K562 (cell line): Measurements from ENCODE around the gene CLIC2. TPM values are rescaled to one million over a fixed set of nuclear protein-coding genes. Genes with fewer than 3 reads are reported as not detected.
A peak's percentile ranks its signal among the peaks of the same experiment; 100 is the strongest.

Source experiments
- ATAC-seq: fragments of 200-7000 bp; cut with Tn5 transposase; 3 replicates; pipeline ENCODE4 v1.9.1; 2020; ENCODE audit warnings: moderate library complexity
- BruUV-seq: library from RNA; stranded (reverse); fragments of 400-500 nt; replicated peaks from 2 replicates; lab custom pipeline; 2021; lab: Mats Ljungman, UMichigan
- CTCF ChIA-PET: fragments of 300-600 bp; formaldehyde crosslinking; extraction: SDS; loops from one replicate; lab custom pipeline; 2021; ENCODE audit warnings: low intra/inter-chr PET ratio; lab: Yijun Ruan, JAX
- POLR2A ChIA-PET: fragments of 300-600, 350-650 bp; sonication (Branson Sonifier 250); formaldehyde crosslinking; extraction: SDS; loops from one replicate; lab custom pipeline; 2021; ENCODE audit warnings: antibody characterized with exemption, inconsistent platforms; lab: Yijun Ruan, JAX
- DNase-seq, 4 experiments: peaks; one replicate each; pipeline versions ENCODE4 v3.0.0 to v3.0.0-alpha.2; 2011 to 2018; ENCODE audit warnings: low spot score in 3 of 4, mixed read lengths in 3 of 4; ENCODE audit errors: extremely low read depth in 1 of 4
- FAIRE-seq: peaks from 2 replicates; lab custom pipeline; 2011; peaks lifted over from hg19 to GRCh38; lab: Jason Lieb, UNC
- H2AFZ ChIP-seq: 2 replicates; pipeline ENCODE4 v1.6.0; 2011; ENCODE audit warnings: low read depth, low read length, control low read depth, inconsistent platforms
- H3K27ac ChIP-seq: fragments of 200-600 bp; 3 replicates; pipeline ENCODE4 v1.8.0; 2011; ENCODE audit warnings: low read depth, mild to moderate bottlenecking, control low read depth, inconsistent platforms, low read length, moderate library complexity, mixed read lengths; ENCODE audit errors: extremely low read depth
- H3K27me3 ChIP-seq, 2 experiments: fragments of 300-600 bp in 1 of 2; 2 replicates in 1 of 2; 3 replicates in 1 of 2; pipeline versions ENCODE4 v1.6.0 to v1.8.0; 2011; ENCODE audit warnings: inconsistent platforms in 2 of 2, low read length in 2 of 2, mild to moderate bottlenecking in 1 of 2, mixed read lengths in 1 of 2, moderate library complexity in 1 of 2; ENCODE audit not compliant: control insufficient read depth in 2 of 2, insufficient read depth in 2 of 2
- H3K36me3 ChIP-seq: fragments of 300-600 bp; 3 replicates; pipeline ENCODE4 v1.8.0; 2011; ENCODE audit warnings: mild to moderate bottlenecking, low read length, inconsistent platforms; ENCODE audit not compliant: control insufficient read depth, insufficient read depth
- H3K4me1 ChIP-seq, 2 experiments: fragments of 200-600 bp in 1 of 2; replicated peaks in 1 of 2; 2 replicates in 1 of 2; 3 replicates in 1 of 2; pipeline versions ENCODE4 v1.5.1 to v1.8.0; 2011; ENCODE audit warnings: inconsistent platforms in 2 of 2, low read length in 2 of 2, mild to moderate bottlenecking in 1 of 2, mixed read lengths in 1 of 2, moderate library complexity in 1 of 2; ENCODE audit not compliant: control insufficient read depth in 2 of 2, insufficient read depth in 2 of 2
- H3K4me2 ChIP-seq: 2 replicates; pipeline ENCODE4 v1.6.1; 2011; ENCODE audit warnings: low read length, control low read depth, inconsistent platforms, mixed read lengths; ENCODE audit not compliant: insufficient read depth
- H3K4me3 ChIP-seq: fragments of 200-600 bp; sonication (generic), shearing (Covaris generic); 2 replicates; pipeline ENCODE4 v1.5.1; 2016; ENCODE audit warnings: control low read depth, inconsistent platforms
- H3K79me2 ChIP-seq: fragments of 200-600 bp; 3 replicates; pipeline ENCODE4 v1.8.0; 2011; ENCODE audit warnings: low read length, inconsistent platforms; ENCODE audit not compliant: control insufficient read depth, insufficient read depth
- H3K9ac ChIP-seq, 2 experiments: 2 replicates each; pipeline versions ENCODE4 v1.6.0 to v1.6.1; 2011; ENCODE audit warnings: low read depth in 2 of 2, low read length in 2 of 2, control low read depth in 1 of 2, inconsistent platforms in 1 of 2, mild to moderate bottlenecking in 1 of 2, mixed read lengths in 1 of 2; ENCODE audit not compliant: insufficient read depth in 1 of 2
- H3K9me1 ChIP-seq: one replicate; pipeline ENCODE4 v1.6.0; 2011; ENCODE audit warnings: inconsistent platforms, mild to moderate bottlenecking, low read length, moderate library complexity; ENCODE audit not compliant: control insufficient read depth, insufficient read depth
- H3K9me3 ChIP-seq: replicated peaks from 2 replicates; pipeline ENCODE4 v1.5.1; 2011; ENCODE audit warnings: low read depth, low read length, inconsistent platforms; ENCODE audit not compliant: control insufficient read depth, insufficient read depth
- H4K20me1 ChIP-seq: replicated peaks from 2 replicates; pipeline ENCODE4 v1.6.1; 2011; ENCODE audit warnings: low read length, inconsistent platforms, mixed read lengths; ENCODE audit not compliant: control insufficient read depth, insufficient read depth
- CTCF ChIP-seq, 3 experiments: IDR thresholded peaks in 2 of 3; conservative IDR thresholded peaks in 1 of 3; 2 replicates each; pipeline ENCODE4 v1.5.1; 2011 to 2012; ENCODE audit warnings: low read length in 3 of 3, mild to moderate bottlenecking in 3 of 3, control low read depth in 2 of 3, improper control_type of control experiment in 1 of 3, inconsistent platforms in 1 of 3, low read depth in 1 of 3, mixed read lengths in 1 of 3, moderate library complexity in 1 of 3; ENCODE audit not compliant: insufficient read depth in 2 of 3
- DLX4 ChIP-seq: fragments of 250-450 bp; sonication (Bioruptor Pico); IDR thresholded peaks from 2 replicates; pipeline ENCODE4 v1.6.1; 2021; ENCODE audit warnings: mild to moderate bottlenecking
- ETS1 ChIP-seq: conservative IDR thresholded peaks from 2 replicates; pipeline ENCODE4 v1.6.1; 2011; ENCODE audit warnings: low read depth, mild to moderate bottlenecking, low read length; ENCODE audit not compliant: control insufficient read depth
- HDAC1 ChIP-seq, 2 experiments: fragments of 450-650 bp; IDR thresholded peaks; 2 replicates each; pipeline ENCODE4 v1.6.1; 2016 to 2017; ENCODE audit warnings: inconsistent platforms in 1 of 2, mild to moderate bottlenecking in 1 of 2, moderate library complexity in 1 of 2
- HDAC2 ChIP-seq: fragments of 450-650 bp; IDR thresholded peaks from 2 replicates; pipeline ENCODE4 v1.6.1; 2016; ENCODE audit warnings: mild to moderate bottlenecking
- HDAC8 ChIP-seq: fragments of 450-650 bp; IDR thresholded peaks from 2 replicates; pipeline ENCODE4 v1.6.1; 2016; ENCODE audit warnings: mild to moderate bottlenecking, missing genetic modification characterization, moderate library complexity, missing compliant biosample characterization
- KLF6 ChIP-seq: fragments of 250-450 bp; sonication (Bioruptor Pico); IDR thresholded peaks from 2 replicates; pipeline ENCODE4 v1.4.0; 2020; ENCODE audit warnings: mild to moderate bottlenecking, moderate library complexity, borderline replicate concordance
- MAFG ChIP-seq: fragments of 450-650 bp; conservative IDR thresholded peaks from 2 replicates; pipeline ENCODE4 v1.6.1; 2016; ENCODE audit warnings: missing genetic modification characterization, missing compliant biosample characterization
- MAZ ChIP-seq, 2 experiments: fragments of 450-650 bp in 1 of 2; sonication (generic) in 1 of 2; formaldehyde crosslinking; IDR thresholded peaks in 1 of 2; conservative IDR thresholded peaks in 1 of 2; 2 replicates each; pipeline versions ENCODE4 v1.4.0 to v1.5.0; 2020; ENCODE audit warnings: mild to moderate bottlenecking in 1 of 2, missing genetic modification reagents in 1 of 2
- NFE2 ChIP-seq: IDR thresholded peaks from 2 replicates; pipeline ENCODE4 v1.6.1; 2014; ENCODE audit warnings: antibody characterized with exemption, low read depth
- NFXL1 ChIP-seq: fragments of 450-650 bp; formaldehyde crosslinking; IDR thresholded peaks from 2 replicates; pipeline ENCODE4 v1.4.0; 2021; ENCODE audit warnings: mild to moderate bottlenecking
- NR2C1 ChIP-seq, 2 experiments: fragments of 450-650 bp; IDR thresholded peaks; 2 replicates each; pipeline ENCODE4 v1.6.1; 2017; ENCODE audit warnings: mild to moderate bottlenecking in 2 of 2, antibody characterized with exemption in 1 of 2, inconsistent platforms in 1 of 2, missing compliant biosample characterization in 1 of 2, missing genetic modification characterization in 1 of 2
- PKNOX1 ChIP-seq: fragments of 450-650 bp; IDR thresholded peaks from 2 replicates; pipeline ENCODE4 v1.6.1; 2016
- SIRT6 ChIP-seq: IDR thresholded peaks from one replicate; pipeline ENCODE4 v1.6.1; 2012; ENCODE audit warnings: low read depth, mild to moderate bottlenecking, control low read depth, inconsistent platforms, low read length, moderate library complexity
- TSC22D4 ChIP-seq: fragments of 450-650 bp; IDR thresholded peaks from 2 replicates; pipeline ENCODE4 v1.6.1; 2016; ENCODE audit warnings: missing genetic modification characterization, missing biosample characterization, control low read depth
- ZNF212 ChIP-seq: fragments of 450-650 bp; formaldehyde crosslinking; IDR thresholded peaks from 2 replicates; pipeline ENCODE4 v1.4.0; 2020; ENCODE audit warnings: mild to moderate bottlenecking
- ZNF316 ChIP-seq: fragments of 450-650 bp; IDR thresholded peaks from 2 replicates; pipeline ENCODE4 v1.6.1; 2016
- ZNF408 ChIP-seq: fragments of 250-450 bp; sonication (Bioruptor Pico); IDR thresholded peaks from 2 replicates; pipeline ENCODE4 v1.4.0; 2020; ENCODE audit warnings: low read depth, mild to moderate bottlenecking, moderate library complexity
- ZNF76 ChIP-seq: fragments of 250-450 bp; sonication (Bioruptor Pico); IDR thresholded peaks from 2 replicates; pipeline ENCODE4 v1.4.0; 2020; ENCODE audit warnings: mild to moderate bottlenecking, moderate library complexity, borderline replicate concordance
- WGBS: fragments of 100-300 bp; shearing (Covaris generic); methylation state at CpG from one replicate; pipeline ENCODE4 v1.1.6; 2016; ENCODE audit warnings: low coverage, mixed read lengths; ENCODE audit not compliant: insufficient coverage; ENCODE audit errors: missing lambda C conversion rate; 5-methylcytosine and 5-hydroxymethylcytosine counted together
- in situ Hi-C: fragments of 300-500 bp; cut with MboI; formaldehyde crosslinking; loops from 4 replicates; pipeline ENCODE4 v1.15.0; 2018; ENCODE audit warnings: inconsistent platforms, mixed read lengths
- intact Hi-C: fragments of 100-400 bp; cut with micrococcal nuclease; formaldehyde crosslinking; loops from 2 replicates; pipeline ENCODE4 v1.14.2; 2022
- polyA plus RNA-seq, 8 experiments: library from polyadenylated mRNA; depleted of rRNA in 4 of 8; stranded (reverse) in 5 of 8; unstranded in 3 of 8; fragments of >200 nt; fragmentation: Nextera tagmentation in 2 of 8; fragmentation: Illumina TruSeq in 1 of 8; extraction: Ambion mirVana in 2 of 8; extraction: Trizol in 1 of 8; gene quantifications; 2 replicates each; pipeline versions ENCODE4 v1.2.1 to v1.2.3, GENCODE V29; 2011 to 2014; ENCODE audit warnings: inconsistent platforms in 1 of 8, missing spikeins in 1 of 8
- total RNA-seq, 7 experiments: library from RNA; depleted of rRNA in 6 of 7; stranded (reverse); fragments of >200 nt in 6 of 7; fragmentation: Illumina TruSeq in 2 of 7; extraction: Trizol in 2 of 7; gene quantifications; 2 replicates each; pipeline versions ENCODE4 v1.2.1 to v1.2.3, GENCODE V29; 2011 to 2021; ENCODE audit warnings: low replicate concordance in 1 of 7

The CLIC2 gene
- total and polyA plus RNA-seq, 9 of the 15 experiments (the other 6 are each of a cell fraction or from before 2014, with no cell fraction given) = 37.0 to 83.7 (median 74.7) TPM

GRCh38 chrX:155326610-155327009 lies 7.8 kb downstream of the CLIC2 start:
- Histone ChIP-seq H3K9me1 (no peaks in the 10 kb centered on the region), H3K27ac (no peak overlapping the region), H3K9me3 (no peaks in the 10 kb centered on the region; the same call in none of the 2 replicates), H4K20me1 (0 out of 2 replicates have a peak, but pooled peaks cover 4% of the 10 kb centered on the region), H3K4me3 (no peak overlapping the region), H3K79me2 (peaks cover 80% of the 10 kb centered on the region), H3K27me3 (no peaks in the 10 kb centered on the region), H3K36me3 (peaks cover 8% of the 10 kb centered on the region; the same call in 1 of the 3 replicates), H2AFZ (no peak overlapping the region), H3K4me1 (no peaks in the 10 kb centered on the region; a peak in 1 of 5 replicates), H3K9ac (no peak overlapping the region), H3K4me2 (no peak overlapping the region)
- FAIRE-seq (no peak), ATAC-seq (no peak), DNase-seq (no peak)
- ChIA-PET POLR2A (no interaction called here), CTCF (no interaction called here)
- WGBS = 69% methylated on average over 2 of the region's 2 CpGs
- intact Hi-C loops = no loop called here
- BruUV-seq = no TSS peak
- in situ Hi-C loops = loop anchor here (25.0 kb wide), 1 partner anchor 161 kb away; no protein-coding TSS in a partner anchor
- TF ChIP-seq NFE2 (no peak), KLF6 (CRISPR knock-in tag) (no peak), PKNOX1 (no peak), SIRT6 (no peak), NFXL1 (CRISPR knock-in tag) (no peak), HDAC8 (no peak), HDAC2 (no peak), ZNF76 (CRISPR knock-in tag) (no peak), MAZ (CRISPR knock-in tag; conservative IDR thresholded peaks at IDR 0.05 in 1 of 2, IDR thresholded peaks at IDR 0.05 in 1 of 2) (no peak), DLX4 (no peak), NR2C1 (IDR thresholded peaks at IDR 0.05) (no peak), NR2C1 (tag; IDR thresholded peaks at IDR 0.05) (no peak), ZNF408 (CRISPR knock-in tag) (no peak), HDAC1 (IDR thresholded peaks at IDR 0.05) (no peak), ETS1 (no peak), MAFG (tag) (peak; percentile 25; the same call in 1 of the 2 replicates), CTCF (IDR thresholded peaks at IDR 0.05 in 2 of 3, conservative IDR thresholded peaks at IDR 0.05 in 1 of 3; ENCODE audit: insufficient read depth in 2 of 3, low read depth in 1 of 3, low read length in 3 of 3) (no peak), ZNF212 (CRISPR knock-in tag) (no peak), ZNF316 (peak; percentile 72), TSC22D4 (tag) (no peak)
